HG03108 (cell line): ENCODE data around the gene ABHD17A.

Source experiments
- ATAC-seq: cut with Tn5 transposase; IDR thresholded peaks from one replicate; pipeline ENCODE4 v1.9.1; 2021; ENCODE audit warnings: moderate library complexity; ENCODE audit not compliant: unreplicated experiment

ABHD17A gene

GRCh38 chr19:1885398-1886119 lies at the start of gene ABHD17A:
TSS of gene ABHD17A (minus strand) at chr19:1885496. CDS start at chr19:1881566, 3,930 bp downstream.
- peak; percentile 64 for ATAC-seq

- no peak for ATAC-seq
Observed at GRCh38 chr19:1933942-1934341, 48.6 kb upstream of the ABHD17A start.

- no peak for ATAC-seq
Observed at GRCh38 chr19:1933244-1933643, 47.9 kb upstream of the ABHD17A start.

- ATAC-seq = no peak
Observed at GRCh38 chr19:1932395-1932794, 47.1 kb upstream of the ABHD17A start.

- ATAC-seq = no peak
Observed at GRCh38 chr19:1931445-1931844, 46.1 kb upstream of the ABHD17A start.

- ATAC-seq = peak; percentile 64
Observed at GRCh38 chr19:1929021-1929742, 43.9 kb upstream of the ABHD17A start.

- ATAC-seq = no peak
Observed at GRCh38 chr19:1925544-1925943, 40.2 kb upstream of the ABHD17A start.

- ATAC-seq = no peak
Observed at GRCh38 chr19:1924320-1924961, 39.1 kb upstream of the ABHD17A start.

- no peak for ATAC-seq
Observed at GRCh38 chr19:1923319-1923718, 38.0 kb upstream of the ABHD17A start.

- ATAC-seq = no peak
Observed at GRCh38 chr19:1922803-1923202, 37.5 kb upstream of the ABHD17A start.

- ATAC-seq = no peak
Observed at GRCh38 chr19:1921825-1922224, 36.5 kb upstream of the ABHD17A start.

- ATAC-seq = no peak
Observed at GRCh38 chr19:1921326-1921725, 36.0 kb upstream of the ABHD17A start.

- ATAC-seq = no peak
Observed at GRCh38 chr19:1920644-1921043, 35.3 kb upstream of the ABHD17A start.

GRCh38 chr19:1918975-1919374 lies 33.7 kb upstream of the ABHD17A start:
- no peak for ATAC-seq

GRCh38 chr19:1917926-1918325 lies 32.6 kb upstream of the ABHD17A start:
- no peak for ATAC-seq

- no peak for ATAC-seq
Observed at GRCh38 chr19:1917146-1917545, 31.9 kb upstream of the ABHD17A start.

- ATAC-seq = no peak
Observed at GRCh38 chr19:1914826-1915341, 29.6 kb upstream of the ABHD17A start.

GRCh38 chr19:1913781-1914577 lies 28.7 kb upstream of the ABHD17A start:
- ATAC-seq = no peak

GRCh38 chr19:1912760-1913505 lies 27.6 kb upstream of the ABHD17A start:
- no peak for ATAC-seq

- ATAC-seq = no peak
Observed at GRCh38 chr19:1911995-1912394, 26.7 kb upstream of the ABHD17A start.
